ENCODE data around the gene EVPLL.
"Not testable (repeated sequence)": the region's sequence is repeated elsewhere in the genome, so short reads cannot be mapped to it uniquely, and the experiment has no call there.

DNA sequence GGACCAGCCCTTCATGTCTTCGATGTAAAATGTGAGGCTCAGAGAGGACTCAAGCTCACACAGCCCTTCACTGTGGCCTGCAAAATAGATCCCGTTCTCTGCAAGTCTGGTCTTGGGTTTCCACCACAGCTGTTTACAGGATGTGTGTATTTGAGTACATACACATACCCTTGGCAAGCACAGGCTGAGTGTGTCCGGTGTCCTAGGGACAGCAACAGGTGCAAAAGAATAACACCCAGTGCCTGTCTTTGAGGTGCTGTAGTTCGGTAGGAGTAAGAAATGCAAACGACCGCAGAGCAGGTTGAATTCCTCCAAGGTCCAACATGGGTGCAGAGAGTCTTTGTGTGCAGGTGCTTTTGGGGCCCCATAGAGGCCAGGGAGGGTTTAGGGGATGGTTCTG lies 44.9 kb downstream of the EVPLL start:
- TF ChIP-seq EZH2phosphoT487 (IDR thresholded peaks at IDR 0.05; ENCODE audit: borderline replicate concordance, low read length); CTCF (IDR thresholded peaks at IDR 0.05; ENCODE audit: low read depth, low read length, poor library complexity, severe bottlenecking): not testable (repeated sequence)
